Measurements from ENCODE around the gene LMO1. TPM values are rescaled to one million over a fixed set of nuclear protein-coding genes. Genes with fewer than 3 reads are reported as not detected.

The LMO1 gene
- total RNA-seq, 3 donors from 2014 or later (not counting 1 experiment from before 2014, with no cell fraction given), result not detected

DNA sequence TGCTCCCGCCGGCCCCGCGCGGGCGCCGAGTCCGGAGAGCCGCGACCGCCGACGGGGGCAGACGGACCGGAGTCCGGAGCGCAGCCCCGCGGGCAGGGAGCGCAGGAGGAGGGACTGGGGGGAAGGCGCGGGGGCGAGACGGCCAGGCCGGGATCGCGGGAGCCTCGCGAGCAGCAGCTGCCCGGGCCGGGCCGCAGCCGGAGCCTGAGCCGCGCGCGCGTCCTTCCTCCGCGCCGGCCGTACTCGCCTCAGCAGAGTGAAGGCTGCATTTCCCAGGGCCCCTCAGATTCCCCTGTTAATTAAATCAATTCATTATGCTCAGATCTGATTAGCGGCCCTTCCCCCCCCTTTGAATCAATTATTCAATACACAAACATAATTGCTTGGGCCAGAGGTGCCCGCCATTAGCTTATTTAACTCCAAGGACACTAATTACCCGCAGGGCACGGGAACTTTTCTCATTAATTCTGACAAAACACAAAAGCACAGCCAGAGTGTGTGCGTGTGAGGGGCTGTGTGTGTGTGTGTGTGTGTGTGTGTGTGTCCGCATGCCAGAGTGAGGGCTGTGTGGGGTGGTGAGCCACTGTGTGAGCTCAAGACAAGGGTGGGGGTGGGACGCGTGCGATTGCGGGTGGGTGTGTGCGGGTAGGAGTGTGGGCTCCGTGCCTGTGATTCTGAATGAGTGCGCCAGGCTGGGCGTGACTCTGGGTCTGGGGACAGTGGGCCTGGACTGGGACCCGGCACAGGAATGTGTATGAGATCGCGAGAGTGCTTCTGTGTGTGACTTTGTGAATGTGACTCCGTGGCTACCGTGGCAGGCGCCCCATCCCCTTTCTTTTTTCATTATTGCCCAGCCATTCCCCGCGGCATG, 5.1 kb upstream of the LMO1 start:
- H3K27me3 ChIP-seq (ENCODE audit: control insufficient read depth, insufficient read depth, low read length), result peaks cover 24% of the 10 kb centered on the region
- 18% methylated on average over 65 of the region's 65 CpGs for WGBS (ENCODE audit: insufficient coverage)

DNA sequence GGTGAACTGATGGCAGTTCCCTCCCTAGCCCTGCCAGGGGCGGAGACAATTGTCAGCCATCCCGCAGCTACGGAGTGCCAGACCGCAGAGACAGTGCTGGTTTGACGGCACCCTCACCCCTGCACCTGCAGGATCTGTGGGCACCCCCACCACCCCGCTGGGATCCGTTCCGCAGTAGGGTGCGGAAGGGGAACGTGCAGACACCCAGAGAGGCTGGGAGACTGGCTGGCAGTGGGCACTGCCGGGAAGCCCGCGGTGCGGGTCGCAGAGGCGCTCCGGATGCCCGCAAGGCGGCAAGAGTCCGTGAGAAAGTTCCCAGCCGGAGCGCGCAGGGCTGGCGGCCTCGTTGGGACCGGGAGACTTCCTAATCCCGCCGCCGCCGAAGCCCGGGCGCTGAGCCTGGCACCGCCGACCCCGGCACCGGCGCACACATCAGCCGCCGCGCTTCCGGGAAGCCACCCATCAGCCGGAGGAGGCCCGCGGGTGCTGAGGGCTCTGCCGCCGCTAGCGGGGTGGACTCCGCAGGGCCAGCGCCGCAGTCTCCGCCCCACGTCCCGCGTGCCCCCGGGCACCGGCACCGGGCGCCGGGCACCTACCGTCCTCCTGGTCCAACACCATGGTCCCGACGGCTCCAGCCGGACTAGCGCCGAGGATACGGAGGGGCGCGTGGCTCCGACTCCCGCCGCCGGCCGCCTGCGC, 4.3 kb upstream of the LMO1 start:
- Histone ChIP-seq H3K4me3 (ENCODE audit: low read length) (no peak overlapping the region), H3K9me3 (ENCODE audit: control insufficient read depth, insufficient read depth, low read length) (no peaks in the 10 kb centered on the region), H3K27ac (ENCODE audit: low read length) (no peak overlapping the region), H3K27me3 (ENCODE audit: control insufficient read depth, insufficient read depth, low read length) (peaks cover 24% of the 10 kb centered on the region), H3K36me3 (ENCODE audit: control insufficient read depth, insufficient read depth, low read length) (no peaks in the 10 kb centered on the region), H3K4me1 (ENCODE audit: control insufficient read depth, insufficient read depth, low read length) (peaks cover 15% of the 10 kb centered on the region)
- DNase-seq, result peak in 1 of 2 donors; percentile 42
- intact Hi-C loops (cut with micrococcal nuclease), result no loop called here
- ATAC-seq, result peak in 2 of 3 donors; percentile 42 to 70
- Mint-ChIP-seq H3K27me3 (ENCODE audit: low read depth in 2 of 2) (peaks cover 43 to 60% of the 10 kb centered on the region in 2 donors), H3K27ac (no peak overlapping the region), H3K4me3 (no peak overlapping the region), H3K36me3 (no peaks in the 10 kb centered on the region), H3K9me3 (no peaks in the 10 kb centered on the region), H3K4me1 (peaks cover 10% of the 10 kb centered on the region in 2 donors)
- TF ChIP-seq CTCF (IDR thresholded peaks at IDR 0.05), result no peak
- WGBS (ENCODE audit: insufficient coverage), result under 1% methylated on average over 74 of the region's 74 CpGs

More for the DNA sequence above, 5.1 kb upstream of the LMO1 start:
- ATAC-seq (peak in 1 of 3 donors; percentile 27), DNase-seq (no peak)
- H3K4me3 ChIP-seq (ENCODE audit: low read length), result no peak overlapping the region
- H3K4me1 ChIP-seq (ENCODE audit: control insufficient read depth, insufficient read depth, low read length), result peaks cover 10% of the 10 kb centered on the region
- Mint-ChIP-seq H3K27me3 (ENCODE audit: low read depth in 2 of 2) (peaks cover 37 to 58% of the 10 kb centered on the region in 2 donors), H3K4me1 (peaks cover 5% of the 10 kb centered on the region in 2 donors), H3K27ac (no peak overlapping the region), H3K36me3 (no peaks in the 10 kb centered on the region), H3K9me3 (no peaks in the 10 kb centered on the region), H3K4me3 (peak overlapping the region; percentile 70)
- no peaks in the 10 kb centered on the region for H3K9me3 ChIP-seq (ENCODE audit: control insufficient read depth, insufficient read depth, low read length)
- intact Hi-C loops (cut with micrococcal nuclease), result no loop called here
- H3K27ac ChIP-seq (ENCODE audit: low read length), result no peak overlapping the region
- H3K36me3 ChIP-seq (ENCODE audit: control insufficient read depth, insufficient read depth, low read length), result no peaks in the 10 kb centered on the region
- no peak for TF ChIP-seq CTCF (IDR thresholded peaks at IDR 0.05)

DNA sequence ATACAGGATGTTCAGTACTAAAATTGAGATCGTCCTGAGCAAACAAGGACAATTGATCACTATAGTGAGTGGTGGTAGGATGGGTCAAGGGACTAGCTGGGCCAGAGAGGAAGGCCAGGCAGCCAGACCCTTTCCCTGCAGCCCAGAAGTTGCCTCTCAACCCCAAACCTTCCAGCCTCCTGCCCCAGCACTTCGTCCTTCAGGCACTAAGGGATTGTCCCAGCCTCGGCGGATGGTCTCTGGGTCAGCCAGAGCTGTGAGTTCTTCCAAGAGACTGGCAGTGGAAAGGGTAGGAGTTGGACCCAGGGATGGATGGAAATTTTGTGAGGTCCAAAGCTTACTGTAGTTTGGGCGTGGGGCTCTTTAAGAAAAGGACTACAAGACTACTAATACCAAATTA, 3.6 kb upstream of the LMO1 start:
- Mint-ChIP-seq H3K36me3 (no peaks in the 10 kb centered on the region), H3K4me3 (peak overlapping the region; percentile 42), H3K4me1 (peaks cover 10% of the 10 kb centered on the region in 2 donors), H3K27me3 (ENCODE audit: low read depth in 2 of 2) (peaks cover 43 to 54% of the 10 kb centered on the region in 2 donors), H3K27ac (no peak overlapping the region), H3K9me3 (no peaks in the 10 kb centered on the region)
- WGBS (ENCODE audit: insufficient coverage), result 94% methylated on average over 4 of the region's 5 CpGs
- TF ChIP-seq CTCF (IDR thresholded peaks at IDR 0.05), result no peak
- Histone ChIP-seq H3K27me3 (ENCODE audit: control insufficient read depth, insufficient read depth, low read length) (peaks cover 24% of the 10 kb centered on the region), H3K36me3 (ENCODE audit: control insufficient read depth, insufficient read depth, low read length) (no peaks in the 10 kb centered on the region), H3K4me1 (ENCODE audit: control insufficient read depth, insufficient read depth, low read length) (peaks cover 20% of the 10 kb centered on the region), H3K4me3 (ENCODE audit: low read length) (no peak overlapping the region), H3K9me3 (ENCODE audit: control insufficient read depth, insufficient read depth, low read length) (no peaks in the 10 kb centered on the region), H3K27ac (ENCODE audit: low read length) (no peak overlapping the region)
- DNase-seq, result no peak
- intact Hi-C loops (cut with micrococcal nuclease), result no loop called here
- no peak for ATAC-seq
